ENCODE data around the gene SOX14. TPM values are rescaled to one million over a fixed set of nuclear protein-coding genes. Genes with fewer than 3 reads are reported as not detected.

Gene SOX14
- total RNA-seq, 1 experiment from 2014 or later = not detected

Other genes with a start within 250 kb of the SOX14 start
- not detected in 2 replicates for gene CLDN18, start 245.8 kb downstream of the SOX14 start, total RNA-seq (2014; rRNA removed; shearing (Covaris generic))